CD8-positive, alpha-beta memory T cell (primary cell): ENCODE results near the gene ORM1. TPM values are rescaled to one million over a fixed set of nuclear protein-coding genes. Genes with fewer than 3 reads are reported as not detected.
A peak's percentile ranks its signal among the peaks of the same experiment; 100 is the strongest.

Source experiments
- CTCF ChIA-PET: fragments of 350-600 bp; sonication (Branson Sonifier 250); formaldehyde crosslinking; loops from one replicate; lab custom pipeline; 2021; ENCODE audit warnings: antibody characterized with exemption; lab: Charles Lee
- POLR2A ChIA-PET: fragments of 350-600 bp; sonication (Branson Sonifier 250); formaldehyde crosslinking; loops from one replicate; lab custom pipeline; 2021; ENCODE audit warnings: antibody characterized with exemption; lab: Charles Lee
- DNase-seq, 5 donors: peaks; one replicate each; pipeline versions ENCODE4 v3.0.0 to v3.0.0-alpha.2; 2020 to 2022; ENCODE audit warnings: mixed read lengths in 1 of 5
- H3K27ac ChIP-seq: one replicate; pipeline ENCODE4 v1.7.0; 2013; ENCODE audit warnings: low read depth, mild to moderate bottlenecking, low read length, moderate library complexity
- H3K27me3 ChIP-seq: 2 replicates; pipeline ENCODE4 v1.7.0; 2013; ENCODE audit warnings: low read length, mild to moderate bottlenecking; ENCODE audit not compliant: insufficient read depth, poor library complexity, severe bottlenecking
- H3K36me3 ChIP-seq: 2 replicates; pipeline ENCODE4 v1.7.0; 2013; ENCODE audit warnings: mild to moderate bottlenecking, low read length, moderate library complexity; ENCODE audit not compliant: insufficient read depth
- H3K4me1 ChIP-seq: 2 replicates; pipeline ENCODE4 v1.7.0; 2013; ENCODE audit warnings: mild to moderate bottlenecking, low read length, moderate library complexity; ENCODE audit not compliant: insufficient read depth
- H3K4me3 ChIP-seq: 2 replicates; pipeline ENCODE4 v1.7.0; 2013; ENCODE audit warnings: mild to moderate bottlenecking, low read length
- H3K9me3 ChIP-seq: 2 replicates; pipeline ENCODE4 v1.7.0; 2013; ENCODE audit warnings: mild to moderate bottlenecking, low read length
- H3K27ac Mint-ChIP-seq, 8 donors: one replicate each; pipeline ENCODE4 v1.8.0; 2020 to 2021; ENCODE audit warnings: mixed read lengths in 8 of 8, mild to moderate bottlenecking in 6 of 8, inconsistent platforms in 3 of 8, moderate library complexity in 3 of 8
- H3K27me3 Mint-ChIP-seq, 2 donors: one replicate each; pipeline ENCODE4 v1.8.0; 2020 to 2021; ENCODE audit warnings: mixed read lengths in 2 of 2, mild to moderate bottlenecking in 1 of 2, moderate library complexity in 1 of 2
- H3K36me3 Mint-ChIP-seq, 3 donors: one replicate each; pipeline ENCODE4 v1.8.0; 2020 to 2021; ENCODE audit warnings: mixed read lengths in 3 of 3, inconsistent platforms in 1 of 3, mild to moderate bottlenecking in 1 of 3
- H3K4me1 Mint-ChIP-seq, 3 donors: one replicate each; pipeline ENCODE4 v1.8.0; 2020 to 2021; ENCODE audit warnings: mixed read lengths in 3 of 3, inconsistent platforms in 1 of 3, mild to moderate bottlenecking in 1 of 3
- H3K4me3 Mint-ChIP-seq, 7 donors: one replicate each; pipeline ENCODE4 v1.8.0; 2020 to 2021; ENCODE audit warnings: mixed read lengths in 7 of 7, mild to moderate bottlenecking in 6 of 7, moderate library complexity in 4 of 7, inconsistent platforms in 2 of 7
- H3K9me3 Mint-ChIP-seq, 5 donors: one replicate each; pipeline ENCODE4 v1.8.0; 2020 to 2022; ENCODE audit warnings: mixed read lengths in 5 of 5, mild to moderate bottlenecking in 3 of 5, moderate library complexity in 2 of 5, inconsistent platforms in 1 of 5
- polyA plus RNA-seq: library from polyadenylated mRNA; unstranded; fragments of 300-500 nt; fragmentation: Illumina TruSeq; gene quantifications from one replicate; pipeline ENCODE4 v1.2.3, GENCODE V29; 2021
- total RNA-seq, 2 experiments: library from RNA; stranded (reverse); gene quantifications; one replicate each; pipeline ENCODE4 v1.2.3, GENCODE V29; 2021

ORM1 gene
- total and polyA plus RNA-seq, 3 experiments from 2014 or later = not detected

- Histone ChIP-seq H3K27me3 (peaks cover 4% of the 10 kb centered on the region), H3K4me3 (no peak overlapping the region), H3K36me3 (no peaks in the 10 kb centered on the region), H3K4me1 (no peaks in the 10 kb centered on the region), H3K27ac (no peak overlapping the region), H3K9me3 (no peaks in the 10 kb centered on the region)
- H3K9me3 Mint-ChIP-seq = no peaks in the 10 kb centered on the region
- H3K4me1 Mint-ChIP-seq = peaks cover 0 to 3% (median 0%) of the 10 kb centered on the region in 3 donors
- CTCF ChIA-PET = interaction anchor here (0.8 to 2.3 kb wide), 2 partner anchors 207 to 220 kb away, joined by 3 to 7 read pairs; no protein-coding TSS in a partner anchor
- peaks cover 2 to 6% of the 10 kb centered on the region in 2 donors for H3K27me3 Mint-ChIP-seq
- peak in 1 of 5 donors; percentile 36 for DNase-seq
- no peak overlapping the region for H3K27ac Mint-ChIP-seq
- no peaks in the 10 kb centered on the region for H3K36me3 Mint-ChIP-seq
- no peak overlapping the region for H3K4me3 Mint-ChIP-seq
- POLR2A ChIA-PET = no interaction called here
These were observed 33.8 kb upstream of the ORM1 start for GRCh38 chr9:114289106-114289505.

GRCh38 chr9:114289571-114290481, 33.1 kb upstream of the ORM1 start:
- H3K4me3 Mint-ChIP-seq = no peak overlapping the region
- no peak overlapping the region for H3K4me3 ChIP-seq
- H3K36me3 Mint-ChIP-seq = no peaks in the 10 kb centered on the region
- peak in 1 of 5 donors; percentile 41 for DNase-seq
- H3K36me3 ChIP-seq = no peaks in the 10 kb centered on the region
- H3K27me3 ChIP-seq = peaks cover 4% of the 10 kb centered on the region
- no peaks in the 10 kb centered on the region for H3K4me1 ChIP-seq
- H3K27ac ChIP-seq = no peak overlapping the region
- H3K4me1 Mint-ChIP-seq = peaks cover 0 to 3% (median 0%) of the 10 kb centered on the region in 3 donors
- POLR2A ChIA-PET = no interaction called here
- peaks cover 4 to 6% (median 4%) of the 10 kb centered on the region in 5 donors for H3K9me3 Mint-ChIP-seq
- no peak overlapping the region for H3K27ac Mint-ChIP-seq
- CTCF ChIA-PET = interaction anchor here (1.0 to 2.5 kb wide), 9 partner anchors 9 to 363 kb away, joined by 3 to 19 read pairs (median 4); partner anchors contain the start of gene COL27A1
- H3K27me3 Mint-ChIP-seq = peaks cover 2 to 5% of the 10 kb centered on the region in 2 donors
- H3K9me3 ChIP-seq = no peaks in the 10 kb centered on the region

- peaks cover 9 to 12% (median 10%) of the 10 kb centered on the region in 5 donors for H3K9me3 Mint-ChIP-seq
- Histone ChIP-seq H3K4me3 (no peak overlapping the region), H3K4me1 (no peaks in the 10 kb centered on the region), H3K27ac (no peak overlapping the region), H3K9me3 (no peaks in the 10 kb centered on the region), H3K27me3 (peaks cover 4% of the 10 kb centered on the region), H3K36me3 (no peaks in the 10 kb centered on the region)
- peaks cover 2 to 5% of the 10 kb centered on the region in 2 donors for H3K27me3 Mint-ChIP-seq
- ChIA-PET POLR2A (no interaction called here), CTCF (interaction anchor here (0.6 to 2.5 kb wide), 15 partner anchors 9 to 428 kb away, joined by 3 to 19 read pairs (median 4); partner anchors contain the start of gene COL27A1)
- no peak overlapping the region for H3K27ac Mint-ChIP-seq
- peaks cover 0 to 3% (median 0%) of the 10 kb centered on the region in 3 donors for H3K4me1 Mint-ChIP-seq
- DNase-seq = no peak
- H3K4me3 Mint-ChIP-seq = no peak overlapping the region
- H3K36me3 Mint-ChIP-seq = peaks cover 0 to 5% (median 0%) of the 10 kb centered on the region in 3 donors
These were observed 32.3 kb upstream of the ORM1 start for GRCh38 chr9:114290561-114290986.

- ChIA-PET POLR2A (no interaction called here), CTCF (interaction anchor here (0.6 to 2.5 kb wide), 17 partner anchors 9 to 429 kb away, joined by 3 to 19 read pairs (median 4); partner anchors contain the start of gene COL27A1)
- Mint-ChIP-seq H3K36me3 (peaks cover 0 to 9% (median 0%) of the 10 kb centered on the region in 3 donors), H3K27ac (peak overlapping the region in 4 of 8 donors; percentile 1 to 86 (median 39)), H3K4me3 (no peak overlapping the region), H3K4me1 (peaks cover 0 to 3% (median 0%) of the 10 kb centered on the region in 3 donors), H3K9me3 (peaks cover 13 to 17% (median 15%) of the 10 kb centered on the region in 5 donors), H3K27me3 (peaks cover 2 to 8% of the 10 kb centered on the region in 2 donors)
- peak; percentile 42 to 77 (median 58) for DNase-seq
- no peak overlapping the region for H3K4me3 ChIP-seq
- no peak overlapping the region for H3K27ac ChIP-seq
- no peaks in the 10 kb centered on the region for H3K36me3 ChIP-seq
- peaks cover 4% of the 10 kb centered on the region for H3K27me3 ChIP-seq
- no peaks in the 10 kb centered on the region for H3K9me3 ChIP-seq
- no peaks in the 10 kb centered on the region for H3K4me1 ChIP-seq
These were observed 31.8 kb upstream of the ORM1 start for GRCh38 chr9:114291064-114291474.

- no peak overlapping the region for H3K4me3 Mint-ChIP-seq
- H3K27ac Mint-ChIP-seq = no peak overlapping the region
- Histone ChIP-seq H3K4me3 (no peak overlapping the region), H3K27ac (no peak overlapping the region), H3K9me3 (no peaks in the 10 kb centered on the region), H3K27me3 (peaks cover 4% of the 10 kb centered on the region), H3K4me1 (no peaks in the 10 kb centered on the region), H3K36me3 (no peaks in the 10 kb centered on the region)
- ChIA-PET CTCF (interaction anchor here (0.7 to 2.5 kb wide), 6 partner anchors 10 to 216 kb away, joined by 3 to 19 read pairs (median 4); partner anchors contain the start of gene COL27A1), POLR2A (no interaction called here)
- H3K36me3 Mint-ChIP-seq = peaks cover 0 to 10% (median 0%) of the 10 kb centered on the region in 3 donors
- peaks cover 2 to 10% of the 10 kb centered on the region in 2 donors for H3K27me3 Mint-ChIP-seq
- DNase-seq = peak in 1 of 5 donors; percentile 10
- peaks cover 0 to 3% (median 0%) of the 10 kb centered on the region in 3 donors for H3K4me1 Mint-ChIP-seq
- peaks cover 18 to 22% (median 21%) of the 10 kb centered on the region in 5 donors for H3K9me3 Mint-ChIP-seq
These were observed 30.9 kb upstream of the ORM1 start for GRCh38 chr9:114291886-114292590.

- Histone ChIP-seq H3K9me3 (no peaks in the 10 kb centered on the region), H3K27ac (no peak overlapping the region), H3K27me3 (peaks cover 4% of the 10 kb centered on the region), H3K36me3 (no peaks in the 10 kb centered on the region), H3K4me1 (no peaks in the 10 kb centered on the region), H3K4me3 (no peak overlapping the region)
- H3K27ac Mint-ChIP-seq = no peak overlapping the region
- peaks cover 0 to 10% (median 0%) of the 10 kb centered on the region in 3 donors for H3K36me3 Mint-ChIP-seq
- peaks cover 18 to 22% (median 21%) of the 10 kb centered on the region in 5 donors for H3K9me3 Mint-ChIP-seq
- ChIA-PET CTCF (interaction anchor here (0.8 to 1.2 kb wide), 2 partner anchors 186 to 212 kb away, joined by 3 to 4 read pairs; no protein-coding TSS in a partner anchor), POLR2A (no interaction called here)
- H3K4me1 Mint-ChIP-seq = peaks cover 0 to 3% (median 0%) of the 10 kb centered on the region in 3 donors
- no peak for DNase-seq
- H3K4me3 Mint-ChIP-seq = no peak overlapping the region
- peaks cover 2 to 10% of the 10 kb centered on the region in 2 donors for H3K27me3 Mint-ChIP-seq
These were observed 28.2 kb upstream of the ORM1 start for GRCh38 chr9:114294664-114295063.

GRCh38 chr9:114296338-114296737, 26.6 kb upstream of the ORM1 start:
- no peaks in the 10 kb centered on the region for H3K4me1 Mint-ChIP-seq
- H3K9me3 ChIP-seq = no peaks in the 10 kb centered on the region
- no peaks in the 10 kb centered on the region for H3K36me3 ChIP-seq
- DNase-seq = no peak
- no peaks in the 10 kb centered on the region for H3K4me1 ChIP-seq
- CTCF ChIA-PET = no interaction called here
- H3K4me3 ChIP-seq = no peak overlapping the region
- peaks cover 2 to 4% of the 10 kb centered on the region in 2 donors for H3K27me3 Mint-ChIP-seq
- no peak overlapping the region for H3K27ac Mint-ChIP-seq
- H3K27me3 ChIP-seq = peaks cover 4% of the 10 kb centered on the region
- POLR2A ChIA-PET = no interaction called here
- peaks cover 0 to 10% (median 0%) of the 10 kb centered on the region in 3 donors for H3K36me3 Mint-ChIP-seq
- no peak overlapping the region for H3K4me3 Mint-ChIP-seq
- peaks cover 18 to 22% (median 21%) of the 10 kb centered on the region in 5 donors for H3K9me3 Mint-ChIP-seq
- no peak overlapping the region for H3K27ac ChIP-seq
